Spinal cord (tissue), 10 donors: ENCODE results near the gene IMMP2L. TPM values are rescaled to one million over a fixed set of nuclear protein-coding genes. Genes with fewer than 3 reads are reported as not detected.

Experiments
- DNase-seq, 6 donors: peaks; one replicate each; pipeline versions ENCODE4 v3.0.0 to v3.0.0-alpha.2; 2013 to 2015; ENCODE audit warnings: low spot score in 6 of 6, low read depth in 4 of 6
- H3K27ac ChIP-seq: one replicate; pipeline ENCODE4 v1.5.1; 2013; ENCODE audit warnings: low read depth, low read length, control low read depth
- H3K27me3 ChIP-seq: one replicate; pipeline ENCODE4 v1.6.1; 2013; ENCODE audit warnings: low read length; ENCODE audit not compliant: control insufficient read depth, insufficient read depth
- H3K36me3 ChIP-seq: one replicate; pipeline ENCODE4 v1.6.1; 2013; ENCODE audit warnings: low read length; ENCODE audit not compliant: control insufficient read depth, insufficient read depth
- H3K4me1 ChIP-seq: one replicate; pipeline ENCODE4 v1.6.1; 2013; ENCODE audit warnings: low read length; ENCODE audit not compliant: control insufficient read depth, insufficient read depth
- H3K4me3 ChIP-seq: one replicate; pipeline ENCODE4 v1.5.1; 2013; ENCODE audit warnings: low read depth, low read length, control low read depth
- H3K9me3 ChIP-seq: one replicate; pipeline ENCODE4 v1.6.1; 2013; ENCODE audit warnings: low read length; ENCODE audit not compliant: control insufficient read depth, insufficient read depth
- WGBS: methylation state at CpG from one replicate; pipeline ENCODE4 v1.1.5; 2013; ENCODE audit warnings: missing lambda C conversion rate; ENCODE audit not compliant: insufficient coverage; 5-methylcytosine and 5-hydroxymethylcytosine counted together
- polyA plus RNA-seq, 2 donors: library from polyadenylated mRNA; unstranded; fragments of 120-200 nt; gene quantifications; one replicate each; pipeline ENCODE4 v1.2.1, GENCODE V29; 2013; ENCODE audit not compliant: insufficient read length in 2 of 2
- total RNA-seq, 2 donors: library from RNA; depleted of rRNA in 1 of 2; stranded (reverse); fragments of 120-200 nt in 1 of 2; fragments of >200 nt in 1 of 2; gene quantifications; one replicate each; pipeline versions ENCODE4 v1.2.3 to v1.2.4, GENCODE V29; 2013 to 2014
- donor health status: healthy.

Gene IMMP2L
- total and polyA plus RNA-seq, 4 donors: 14.8 to 26.8 (median 17.4) TPM

DNA sequence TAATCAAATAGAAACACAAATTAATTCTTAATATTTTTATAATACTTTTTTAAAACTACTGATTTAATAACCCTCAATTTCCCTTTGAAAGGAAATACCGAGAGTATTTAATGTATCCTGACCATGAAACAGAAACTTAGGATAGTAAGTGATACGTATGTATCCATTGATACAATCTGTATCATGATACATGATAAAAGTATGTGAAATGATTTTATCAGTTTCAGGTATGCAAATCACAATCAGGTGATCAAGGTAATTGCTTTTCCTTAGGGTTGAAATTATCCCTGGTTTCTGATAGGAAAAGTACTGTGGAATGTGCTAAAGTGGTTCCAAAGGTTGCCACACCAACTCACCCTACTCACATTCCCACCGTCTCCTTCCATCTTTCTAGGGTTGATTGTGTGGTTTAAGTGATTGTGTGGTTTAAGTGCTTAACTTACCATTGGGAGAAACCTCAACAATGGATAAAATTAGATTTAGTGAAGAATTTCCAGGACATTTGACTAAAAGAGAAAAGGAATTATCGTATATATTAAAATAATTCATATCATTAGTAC is 333.0 kb downstream of the IMMP2L start:
- no CpG with 5 or more reads among the region's 4 CpGs for WGBS
- no peak overlapping the region for H3K27ac ChIP-seq
- no peaks in the 10 kb centered on the region for H3K36me3 ChIP-seq
- DNase-seq: no peak
- no peaks in the 10 kb centered on the region for H3K9me3 ChIP-seq
- H3K4me1 ChIP-seq: no peaks in the 10 kb centered on the region
- no peaks in the 10 kb centered on the region for H3K27me3 ChIP-seq
- no peak overlapping the region for H3K4me3 ChIP-seq

DNA sequence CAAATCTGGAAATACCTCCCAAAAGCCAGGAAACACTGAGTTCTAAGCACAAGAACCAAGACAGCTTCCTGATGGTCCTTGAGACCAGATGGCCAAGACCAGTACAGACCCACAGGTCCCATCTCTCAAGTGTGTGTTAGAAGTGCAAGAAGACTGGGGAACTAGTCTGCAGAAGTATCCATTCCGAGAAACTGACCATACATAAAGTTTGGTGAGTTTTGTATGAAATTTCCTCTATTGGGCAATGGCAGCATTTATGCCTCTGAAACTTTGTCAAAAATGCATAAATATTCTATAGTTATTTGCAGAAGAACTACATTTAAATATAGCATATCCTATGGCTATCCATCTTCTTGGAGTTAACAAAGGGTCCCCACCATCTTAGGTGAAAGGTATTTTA is 333.9 kb downstream of the IMMP2L start:
- Histone ChIP-seq H3K27me3 (no peaks in the 10 kb centered on the region), H3K4me3 (no peak overlapping the region), H3K4me1 (no peaks in the 10 kb centered on the region), H3K9me3 (no peaks in the 10 kb centered on the region), H3K27ac (no peak overlapping the region), H3K36me3 (no peaks in the 10 kb centered on the region)
- no peak for DNase-seq
- no CpG with 5 or more reads among the region's 1 CpG for WGBS

DNA sequence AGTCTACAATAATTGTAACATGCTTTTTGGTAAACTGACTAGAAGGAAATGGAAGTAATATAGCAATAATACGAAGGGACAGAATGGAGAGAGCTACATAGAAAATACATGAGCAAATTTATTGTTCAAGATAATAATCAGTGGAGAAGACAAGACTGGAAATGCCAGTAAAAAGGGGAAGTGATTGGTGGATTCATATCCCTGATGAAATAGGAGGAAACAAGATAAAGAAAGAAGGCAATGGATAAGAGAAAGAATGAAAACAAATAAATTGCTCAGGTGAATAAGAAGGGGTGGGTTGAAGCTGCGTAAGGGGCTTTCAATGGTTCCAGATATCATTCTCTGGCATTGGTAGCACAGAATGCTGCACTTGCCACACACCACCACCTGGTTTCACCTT is 335.5 kb downstream of the IMMP2L start:
- no peak for DNase-seq
- Histone ChIP-seq H3K9me3 (no peaks in the 10 kb centered on the region), H3K27me3 (no peaks in the 10 kb centered on the region), H3K4me1 (no peaks in the 10 kb centered on the region), H3K27ac (no peak overlapping the region), H3K36me3 (no peaks in the 10 kb centered on the region), H3K4me3 (no peak overlapping the region)
- no CpG with 5 or more reads among the region's 2 CpGs for WGBS

DNA sequence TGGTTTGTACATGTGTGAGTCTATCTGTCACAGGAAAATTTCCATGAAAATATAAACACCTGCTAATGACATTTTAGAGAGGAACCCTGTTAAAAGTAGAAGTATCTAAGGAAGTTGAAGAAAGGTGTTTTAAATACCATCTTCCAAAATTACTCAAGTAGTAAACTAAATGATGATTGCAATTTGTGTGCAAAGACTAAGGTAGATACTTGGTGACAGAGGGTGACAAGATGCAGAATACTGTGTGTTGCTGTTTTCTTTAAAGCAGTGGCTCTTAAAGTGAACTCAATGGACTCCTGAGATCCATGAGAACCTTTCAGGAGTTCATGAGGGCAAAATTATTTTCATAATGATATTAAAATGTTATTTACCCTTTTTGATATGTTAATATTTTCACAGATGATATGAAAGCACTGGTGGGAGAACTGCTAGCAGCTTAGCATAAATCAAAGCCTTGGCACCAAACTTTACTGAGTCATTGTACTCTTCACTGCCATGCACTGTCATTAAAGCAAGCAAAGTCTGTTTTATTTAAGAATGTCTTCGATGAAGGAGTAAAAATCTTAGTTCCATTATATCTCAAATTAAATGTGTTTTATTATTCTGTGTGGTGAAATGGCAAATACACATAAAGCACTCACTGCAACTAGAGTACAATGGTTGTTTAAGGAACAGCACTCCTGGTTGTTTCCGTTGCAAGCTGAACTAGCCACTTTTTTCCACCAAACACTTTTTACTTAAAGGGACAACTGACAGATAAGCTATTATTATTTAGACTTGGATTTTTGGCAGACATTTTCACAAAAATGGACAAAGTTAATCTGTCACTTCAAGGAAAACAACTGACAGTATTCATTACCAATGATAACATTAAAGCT is 337.7 kb downstream of the IMMP2L start:
- Histone ChIP-seq H3K4me3 (no peak overlapping the region), H3K27me3 (no peaks in the 10 kb centered on the region), H3K4me1 (no peaks in the 10 kb centered on the region), H3K9me3 (no peaks in the 10 kb centered on the region), H3K36me3 (no peaks in the 10 kb centered on the region), H3K27ac (no peak overlapping the region)
- DNase-seq: no peak
- WGBS: no CpG with 5 or more reads among the region's 2 CpGs

DNA sequence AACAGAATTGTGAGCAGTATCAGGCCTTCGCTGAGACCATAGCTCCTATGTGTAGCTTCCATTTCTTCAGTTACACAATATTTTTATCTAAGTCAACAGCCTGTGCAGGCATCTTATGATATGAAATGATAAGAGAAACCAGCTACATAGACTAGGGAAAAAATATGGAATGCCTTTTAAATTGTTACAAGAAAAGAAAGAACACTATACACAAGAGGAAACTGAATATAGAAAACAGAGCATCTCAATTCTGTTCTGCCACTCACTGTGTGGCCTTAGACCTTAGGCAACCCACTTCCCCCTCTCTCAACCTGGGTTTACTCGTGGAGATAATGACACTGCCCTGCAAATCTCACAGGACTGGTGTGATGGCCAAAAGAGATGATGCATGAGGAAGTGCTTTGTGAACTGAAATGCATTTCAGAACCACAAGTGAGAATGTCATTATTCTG is 338.5 kb downstream of the IMMP2L start:
- no peaks in the 10 kb centered on the region for H3K4me1 ChIP-seq
- no CpG with 5 or more reads among the region's 2 CpGs for WGBS

DNA sequence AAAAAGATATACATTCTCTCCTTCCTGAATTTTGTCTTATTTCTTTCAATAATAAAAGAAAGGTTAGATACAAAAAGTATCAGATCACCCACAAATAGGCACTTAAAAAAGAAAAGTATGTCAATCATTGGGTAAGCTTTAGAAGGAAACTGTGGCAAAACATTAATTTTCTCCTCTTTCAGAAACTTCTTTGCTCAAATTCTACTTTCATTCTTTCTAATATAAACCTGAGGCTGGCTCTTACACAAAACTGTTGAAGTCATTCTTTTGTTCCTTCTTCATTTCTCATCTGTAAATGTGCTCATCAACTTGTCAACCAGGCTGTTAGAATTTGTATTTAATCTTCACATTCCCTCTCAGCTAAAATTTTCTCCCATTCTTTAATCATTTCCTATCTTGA is 346.7 kb downstream of the IMMP2L start:
- peaks cover 2% of the 10 kb centered on the region for H3K36me3 ChIP-seq
- no peaks in the 10 kb centered on the region for H3K27me3 ChIP-seq
- H3K4me1 ChIP-seq: no peaks in the 10 kb centered on the region
- no peak overlapping the region for H3K27ac ChIP-seq
- no peak overlapping the region for H3K4me3 ChIP-seq
- DNase-seq: no peak
- H3K9me3 ChIP-seq: no peaks in the 10 kb centered on the region

More for the DNA sequence above, 338.5 kb downstream of the IMMP2L start:
- H3K36me3 ChIP-seq: no peaks in the 10 kb centered on the region
- H3K27me3 ChIP-seq: no peaks in the 10 kb centered on the region
- DNase-seq: no peak
- no peak overlapping the region for H3K27ac ChIP-seq
- H3K9me3 ChIP-seq: no peaks in the 10 kb centered on the region
- H3K4me3 ChIP-seq: no peak overlapping the region

DNA sequence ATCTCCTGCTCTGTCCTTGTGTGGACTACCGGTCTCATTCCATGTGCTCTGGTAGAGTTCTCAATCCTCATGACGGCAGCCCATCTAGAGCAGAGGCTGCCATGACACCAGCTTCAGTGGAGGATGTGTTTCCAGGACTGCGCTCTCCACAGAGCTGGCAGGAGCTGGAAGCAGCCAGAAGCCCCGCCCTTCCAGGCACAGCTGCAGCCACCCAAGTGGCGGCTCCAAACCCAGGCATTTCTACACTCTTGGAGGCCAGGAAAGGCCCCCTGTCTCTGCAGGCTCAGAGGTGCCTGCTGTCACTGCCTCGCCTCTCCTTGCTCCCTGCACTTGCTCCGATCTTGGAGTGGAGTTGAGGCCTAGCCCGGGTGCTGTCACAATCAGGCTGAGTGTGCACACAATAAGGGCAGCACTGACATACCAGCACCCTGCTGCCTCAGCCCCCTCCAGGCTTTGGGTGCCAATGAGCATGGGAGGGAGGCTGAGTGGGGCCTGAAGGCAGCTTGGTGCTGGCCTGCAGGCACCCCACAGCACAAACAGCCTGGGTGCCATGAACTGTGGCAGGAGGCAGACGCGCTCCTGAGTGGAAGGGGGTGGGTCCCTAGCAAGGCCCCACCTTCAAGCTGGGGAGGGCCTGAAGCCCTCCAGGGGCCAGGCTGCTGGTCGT is 349.3 kb downstream of the IMMP2L start:
- peaks cover 2% of the 10 kb centered on the region for H3K36me3 ChIP-seq
- H3K4me1 ChIP-seq: no peaks in the 10 kb centered on the region
- no peaks in the 10 kb centered on the region for H3K27me3 ChIP-seq
- WGBS: 95% methylated on average over 11 of the region's 11 CpGs
- no peak for DNase-seq
- no peak overlapping the region for H3K4me3 ChIP-seq
- H3K9me3 ChIP-seq: no peaks in the 10 kb centered on the region
- no peak overlapping the region for H3K27ac ChIP-seq

DNA sequence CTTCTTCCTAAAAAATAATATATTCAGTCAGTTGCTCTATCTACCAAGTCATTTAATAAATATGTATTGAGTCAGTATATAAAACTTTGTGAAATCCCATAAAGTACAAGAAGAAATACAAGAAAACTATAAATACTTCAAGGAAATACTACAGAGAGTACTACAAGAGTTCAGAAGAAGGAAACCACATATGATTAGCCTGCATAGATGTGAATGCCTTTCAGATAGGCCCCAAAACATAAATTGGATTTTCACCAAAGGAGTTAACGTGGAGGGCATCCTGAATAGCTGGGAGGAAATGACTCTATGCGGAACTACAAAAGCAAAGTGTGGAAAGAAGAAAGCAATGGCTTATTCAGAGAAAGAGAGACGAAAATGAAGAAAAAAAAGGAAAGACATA is 351.3 kb downstream of the IMMP2L start:
- Histone ChIP-seq H3K36me3 (peaks cover 2% of the 10 kb centered on the region), H3K4me3 (no peak overlapping the region), H3K27me3 (no peaks in the 10 kb centered on the region), H3K27ac (no peak overlapping the region), H3K4me1 (no peaks in the 10 kb centered on the region), H3K9me3 (no peaks in the 10 kb centered on the region)
- DNase-seq: no peak
- 93% methylated on average over 2 of the region's 3 CpGs for WGBS

DNA sequence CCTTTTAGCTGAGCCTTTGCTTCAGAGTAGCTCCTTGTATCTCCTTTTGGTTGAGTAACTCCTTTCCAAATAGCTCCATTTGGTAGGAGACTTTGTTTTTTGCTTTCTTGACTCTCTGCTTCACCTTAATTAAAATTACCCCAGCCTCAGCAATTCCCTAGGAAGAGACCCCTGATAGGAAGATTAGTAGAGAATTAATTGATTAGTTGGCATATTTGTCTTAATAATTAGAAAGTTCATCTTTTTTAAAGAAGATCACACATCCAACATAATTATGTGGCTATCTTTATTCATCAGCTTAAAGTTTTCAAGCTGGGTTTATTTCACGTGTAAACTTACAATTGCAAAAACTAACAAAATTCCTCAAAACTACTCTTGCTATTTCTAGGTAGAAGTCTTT is 352.2 kb downstream of the IMMP2L start:
- no peaks in the 10 kb centered on the region for H3K4me1 ChIP-seq
- H3K36me3 ChIP-seq: peaks cover 2% of the 10 kb centered on the region
- no CpG with 5 or more reads among the region's 1 CpG for WGBS
- H3K27ac ChIP-seq: no peak overlapping the region
- no peaks in the 10 kb centered on the region for H3K9me3 ChIP-seq
- no peaks in the 10 kb centered on the region for H3K27me3 ChIP-seq
- DNase-seq: no peak
- H3K4me3 ChIP-seq: no peak overlapping the region
